IPS-18c (cell line): ENCODE measurements around the gene OR2T35.

ENCODE experiments used
- H3K4me3 ChIP-seq: 2 replicates; pipeline ENCODE4 v1.7.0; 2013; ENCODE audit warnings: low read depth, mild to moderate bottlenecking, low read length, moderate library complexity; ENCODE audit not compliant: insufficient read depth
- H3K9me3 ChIP-seq: one replicate; pipeline ENCODE4 v1.6.1; 2013; ENCODE audit warnings: mild to moderate bottlenecking, low read length, moderate library complexity; ENCODE audit not compliant: control insufficient read depth, insufficient read depth

Gene OR2T35

GRCh38 chr1:248589334-248589733 is 55.7 kb downstream of the OR2T35 start:
- no peak overlapping the region for H3K4me3 ChIP-seq
- H3K9me3 ChIP-seq = no peaks in the 10 kb centered on the region
